Measurements from ENCODE around the gene HIF1AN. TPM values are rescaled to one million over a fixed set of nuclear protein-coding genes. Genes with fewer than 3 reads are reported as not detected.

The HIF1AN gene
- total and polyA plus RNA-seq, 2 of the 8 experiments (the other 6 are each of a cell fraction or from before 2014, with no cell fraction given), result 10.9 to 62.8 TPM

- TF ChIP-seq HDAC2 (IDR thresholded peaks at IDR 0.05; ENCODE audit: borderline replicate concordance in 1 of 2, low read depth in 2 of 2, low read length in 2 of 2) (peak in 1 of 2 experiments; percentile 91; a peak in 2 of 4 replicates), YY1 (IDR thresholded peaks at IDR 0.05; ENCODE audit: low read depth, low read length) (peak; percentile 86), HDAC6 (IDR thresholded peaks at IDR 0.05; ENCODE audit: low read depth, low read length) (no peak), MAX (IDR thresholded peaks at IDR 0.05) (peak; percentile 56), CHD1 (IDR thresholded peaks at IDR 0.05; ENCODE audit: low read depth, low read length) (no peak), CHD2 (IDR thresholded peaks at IDR 0.05; ENCODE audit: low read length) (no peak), GABPA (IDR thresholded peaks at IDR 0.05; ENCODE audit: borderline replicate concordance, insufficient read depth, low read length) (peak; percentile 86), TEAD4 (IDR thresholded peaks at IDR 0.05; ENCODE audit: low read depth, low read length) (peak; percentile 73), KDM5A (IDR thresholded peaks at IDR 0.05; ENCODE audit: low read length) (peak; percentile 86), RAD21 (IDR thresholded peaks at IDR 0.05 in 1 of 2, conservative IDR thresholded peaks at IDR 0.05 in 1 of 2; ENCODE audit: low read depth in 2 of 2, low read length in 2 of 2) (peak in 1 of 2 experiments; percentile 4; a peak in 1 of 4 replicates), POLR2A (IDR thresholded peaks at IDR 0.05; ENCODE audit: control extremely low read depth in 1 of 2, low read depth in 2 of 2, low read length in 2 of 2) (peak; percentile 77 to 90), TAF1 (IDR thresholded peaks at IDR 0.05; ENCODE audit: low read depth, low read length) (peak; percentile 70; the same call in 1 of the 2 replicates), NANOG (IDR thresholded peaks at IDR 0.05; ENCODE audit: insufficient read depth, low read depth, low read length, poor library complexity, severe bottlenecking) (no peak), SP1 (IDR thresholded peaks at IDR 0.05; ENCODE audit: low read depth, low read length) (peak; percentile 48; the same call in 1 of the 2 replicates), SAP30 (IDR thresholded peaks at IDR 0.05; ENCODE audit: insufficient read depth, insufficient replicate concordance, low read length) (no peak), SP2 (IDR thresholded peaks at IDR 0.05; ENCODE audit: low read length) (peak; percentile 91), KDM4A (IDR thresholded peaks at IDR 0.05; ENCODE audit: low read depth, low read length, severe bottlenecking) (peak; percentile 51), CREB1 (IDR thresholded peaks at IDR 0.05) (peak; percentile 60)
- TF ChIP-seq, protein P1, sequence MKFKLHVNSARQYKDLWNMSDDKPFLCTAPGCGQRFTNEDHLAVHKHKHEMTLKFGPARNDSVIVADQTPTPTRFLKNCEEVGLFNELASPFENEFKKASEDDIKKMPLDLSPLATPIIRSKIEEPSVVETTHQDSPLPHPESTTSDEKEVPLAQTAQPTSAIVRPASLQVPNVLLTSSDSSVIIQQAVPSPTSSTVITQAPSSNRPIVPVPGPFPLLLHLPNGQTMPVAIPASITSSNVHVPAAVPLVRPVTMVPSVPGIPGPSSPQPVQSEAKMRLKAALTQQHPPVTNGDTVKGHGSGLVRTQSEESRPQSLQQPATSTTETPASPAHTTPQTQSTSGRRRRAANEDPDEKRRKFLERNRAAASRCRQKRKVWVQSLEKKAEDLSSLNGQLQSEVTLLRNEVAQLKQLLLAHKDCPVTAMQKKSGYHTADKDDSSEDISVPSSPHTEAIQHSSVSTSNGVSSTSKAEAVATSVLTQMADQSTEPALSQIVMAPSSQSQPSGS (IDR thresholded peaks at IDR 0.05; ENCODE audit: low read length), result peak; percentile 29; the same call in 1 of the 2 replicates
- TF ChIP-seq, protein P2, sequence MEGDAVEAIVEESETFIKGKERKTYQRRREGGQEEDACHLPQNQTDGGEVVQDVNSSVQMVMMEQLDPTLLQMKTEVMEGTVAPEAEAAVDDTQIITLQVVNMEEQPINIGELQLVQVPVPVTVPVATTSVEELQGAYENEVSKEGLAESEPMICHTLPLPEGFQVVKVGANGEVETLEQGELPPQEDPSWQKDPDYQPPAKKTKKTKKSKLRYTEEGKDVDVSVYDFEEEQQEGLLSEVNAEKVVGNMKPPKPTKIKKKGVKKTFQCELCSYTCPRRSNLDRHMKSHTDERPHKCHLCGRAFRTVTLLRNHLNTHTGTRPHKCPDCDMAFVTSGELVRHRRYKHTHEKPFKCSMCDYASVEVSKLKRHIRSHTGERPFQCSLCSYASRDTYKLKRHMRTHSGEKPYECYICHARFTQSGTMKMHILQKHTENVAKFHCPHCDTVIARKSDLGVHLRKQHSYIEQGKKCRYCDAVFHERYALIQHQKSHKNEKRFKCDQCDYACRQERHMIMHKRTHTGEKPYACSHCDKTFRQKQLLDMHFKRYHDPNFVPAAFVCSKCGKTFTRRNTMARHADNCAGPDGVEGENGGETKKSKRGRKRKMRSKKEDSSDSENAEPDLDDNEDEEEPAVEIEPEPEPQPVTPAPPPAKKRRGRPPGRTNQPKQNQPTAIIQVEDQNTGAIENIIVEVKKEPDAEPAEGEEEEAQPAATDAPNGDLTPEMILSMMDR (IDR thresholded peaks at IDR 0.05; ENCODE audit: control extremely low read depth in 1 of 3, insufficient read depth in 1 of 3, low read depth in 1 of 3, low read length in 3 of 3), result peak; percentile 90 to 94 (median 91)
Observed at GRCh38 chr10:100535715-100536353, at the start of gene HIF1AN (continued).

Measured in H1 (cell line).